ENCODE results near the gene UBTD1. TPM values are rescaled to one million over a fixed set of nuclear protein-coding genes. Genes with fewer than 3 reads are reported as not detected.

Gene UBTD1
- total RNA-seq, 1 donor from 2014 or later: 11.6 TPM

- TF ChIP-seq, protein P1, sequence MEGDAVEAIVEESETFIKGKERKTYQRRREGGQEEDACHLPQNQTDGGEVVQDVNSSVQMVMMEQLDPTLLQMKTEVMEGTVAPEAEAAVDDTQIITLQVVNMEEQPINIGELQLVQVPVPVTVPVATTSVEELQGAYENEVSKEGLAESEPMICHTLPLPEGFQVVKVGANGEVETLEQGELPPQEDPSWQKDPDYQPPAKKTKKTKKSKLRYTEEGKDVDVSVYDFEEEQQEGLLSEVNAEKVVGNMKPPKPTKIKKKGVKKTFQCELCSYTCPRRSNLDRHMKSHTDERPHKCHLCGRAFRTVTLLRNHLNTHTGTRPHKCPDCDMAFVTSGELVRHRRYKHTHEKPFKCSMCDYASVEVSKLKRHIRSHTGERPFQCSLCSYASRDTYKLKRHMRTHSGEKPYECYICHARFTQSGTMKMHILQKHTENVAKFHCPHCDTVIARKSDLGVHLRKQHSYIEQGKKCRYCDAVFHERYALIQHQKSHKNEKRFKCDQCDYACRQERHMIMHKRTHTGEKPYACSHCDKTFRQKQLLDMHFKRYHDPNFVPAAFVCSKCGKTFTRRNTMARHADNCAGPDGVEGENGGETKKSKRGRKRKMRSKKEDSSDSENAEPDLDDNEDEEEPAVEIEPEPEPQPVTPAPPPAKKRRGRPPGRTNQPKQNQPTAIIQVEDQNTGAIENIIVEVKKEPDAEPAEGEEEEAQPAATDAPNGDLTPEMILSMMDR (conservative IDR thresholded peaks at IDR 0.05): no peak
- Mint-ChIP-seq H3K9me3 (no peaks in the 10 kb centered on the region), H3K4me1 (ENCODE audit: unreplicated experiment) (peaks cover 46% of the 10 kb centered on the region), H3K27me3 (no peaks in the 10 kb centered on the region), H3K36me3 (no peaks in the 10 kb centered on the region), H3K4me3 (peak overlapping the region; percentile 30), H3K27ac (peak overlapping the region; percentile 76)
- no peak for DNase-seq (ENCODE audit: extremely low spot score, unreplicated experiment)
Observed at GRCh38 chr10:97547962-97548361, 49.2 kb downstream of the UBTD1 start.

- H3K4me3 Mint-ChIP-seq: no peak overlapping the region
- TF ChIP-seq, protein P1 (conservative IDR thresholded peaks at IDR 0.05): no peak
Observed at GRCh38 chr10:97548828-97549455, 50.2 kb downstream of the UBTD1 start.

DNA sequence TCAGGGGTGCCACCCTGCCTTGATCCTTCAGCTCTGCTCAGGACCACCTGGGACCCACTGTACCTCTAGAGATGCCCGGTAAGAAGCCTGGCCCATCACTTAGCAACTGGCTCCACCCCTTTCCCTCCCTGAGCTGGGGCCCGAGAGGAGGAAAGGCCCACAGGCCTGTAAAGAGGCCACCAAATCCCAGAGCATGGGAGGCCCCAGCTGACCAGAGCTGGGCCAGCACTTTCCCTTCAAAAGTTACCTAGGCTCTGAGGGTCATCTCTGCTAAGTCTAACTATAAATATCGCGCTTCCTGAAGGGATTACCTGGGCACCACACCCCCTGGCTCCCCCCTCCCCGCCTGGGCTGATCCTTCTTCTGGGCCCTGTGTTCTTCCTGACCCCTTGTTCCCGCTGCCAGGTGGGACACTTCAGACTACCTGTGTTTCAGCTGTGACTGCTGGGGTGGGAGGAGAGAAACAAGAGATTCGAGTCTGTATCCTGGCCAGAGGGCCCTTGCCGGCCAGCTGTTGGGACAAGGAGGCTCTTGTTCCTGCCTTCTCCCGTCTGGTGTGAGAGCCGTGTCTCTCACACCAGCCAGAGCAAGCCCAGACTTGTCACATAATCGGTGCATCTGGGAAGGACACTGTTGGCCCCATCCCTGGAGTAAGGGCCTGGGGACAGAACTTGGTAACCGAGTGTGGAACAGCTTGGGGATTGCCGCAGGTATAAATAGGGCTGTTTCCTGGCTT, 51.0 kb downstream of the UBTD1 start:
- H3K36me3 Mint-ChIP-seq: no peaks in the 10 kb centered on the region
- H3K9me3 Mint-ChIP-seq: no peaks in the 10 kb centered on the region
- H3K27ac Mint-ChIP-seq: peak overlapping the region; percentile 82
- DNase-seq (ENCODE audit: extremely low spot score, unreplicated experiment): no peak
- peak overlapping the region; percentile 17 for H3K4me3 Mint-ChIP-seq
- TF ChIP-seq, protein P1 (conservative IDR thresholded peaks at IDR 0.05): no peak
- peaks cover 44% of the 10 kb centered on the region for H3K4me1 Mint-ChIP-seq (ENCODE audit: unreplicated experiment)
- no peaks in the 10 kb centered on the region for H3K27me3 Mint-ChIP-seq

More at GRCh38 chr10:97548828-97549455, 50.2 kb downstream of the UBTD1 start:
- peaks cover 44% of the 10 kb centered on the region for H3K4me1 Mint-ChIP-seq (ENCODE audit: unreplicated experiment)
- no peaks in the 10 kb centered on the region for H3K9me3 Mint-ChIP-seq
- no peak for DNase-seq (ENCODE audit: extremely low spot score, unreplicated experiment)
- H3K27ac Mint-ChIP-seq: peak overlapping the region; percentile 52
- no peaks in the 10 kb centered on the region for H3K27me3 Mint-ChIP-seq
- H3K36me3 Mint-ChIP-seq: no peaks in the 10 kb centered on the region

DNA sequence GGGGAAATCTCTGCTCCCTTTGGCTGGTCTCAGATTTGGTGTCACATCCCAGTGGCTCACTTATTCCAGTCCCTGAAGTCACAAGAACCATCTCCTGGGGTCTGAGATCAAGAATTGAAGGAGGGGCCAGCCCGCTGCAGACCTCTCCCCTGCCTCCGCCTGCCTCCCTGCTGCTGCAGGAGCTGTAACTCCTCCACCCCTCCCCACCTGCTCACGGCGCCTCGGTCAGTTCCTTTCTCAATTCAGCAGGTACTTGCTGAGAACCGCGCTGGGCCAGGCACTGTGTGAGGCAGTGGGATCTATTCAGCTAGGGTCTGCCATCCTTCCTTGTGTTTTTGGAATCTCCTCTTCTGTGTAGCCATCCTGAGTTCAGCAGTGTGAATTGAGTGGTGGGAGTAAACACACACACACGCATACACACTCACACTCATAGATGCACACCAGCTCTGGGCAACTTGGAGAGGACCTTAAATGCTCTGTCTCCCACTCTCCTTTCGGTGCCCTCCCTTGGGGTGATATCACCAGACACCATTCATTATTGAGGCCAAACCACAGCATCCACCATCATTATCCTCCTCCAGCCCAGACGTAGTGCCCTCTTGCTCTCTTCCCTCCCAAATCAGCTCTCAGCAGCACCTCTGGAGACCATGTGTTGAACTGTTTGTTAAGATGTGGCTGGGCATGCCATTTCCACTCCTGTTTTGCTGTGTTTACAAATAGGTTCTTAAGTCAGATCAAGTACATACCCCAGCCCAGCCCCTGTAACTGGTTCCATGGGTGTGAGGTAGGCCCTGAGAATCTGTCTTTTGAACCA, 51.8 kb downstream of the UBTD1 start:
- Mint-ChIP-seq H3K9me3 (no peaks in the 10 kb centered on the region), H3K27ac (peak overlapping the region; percentile 82), H3K4me3 (peak overlapping the region; percentile 17), H3K27me3 (no peaks in the 10 kb centered on the region), H3K36me3 (no peaks in the 10 kb centered on the region), H3K4me1 (ENCODE audit: unreplicated experiment) (peaks cover 44% of the 10 kb centered on the region)
- TF ChIP-seq, protein P1 (conservative IDR thresholded peaks at IDR 0.05): no peak
- no peak for DNase-seq (ENCODE audit: extremely low spot score, unreplicated experiment)

- H3K9me3 Mint-ChIP-seq: no peaks in the 10 kb centered on the region
- peak overlapping the region; percentile 82 for H3K27ac Mint-ChIP-seq
- peaks cover 44% of the 10 kb centered on the region for H3K4me1 Mint-ChIP-seq (ENCODE audit: unreplicated experiment)
Observed at GRCh38 chr10:97551271-97551670, 52.5 kb downstream of the UBTD1 start.

More at GRCh38 chr10:97551271-97551670, 52.5 kb downstream of the UBTD1 start:
- Mint-ChIP-seq H3K27me3 (no peaks in the 10 kb centered on the region), H3K4me3 (peak overlapping the region; percentile 57), H3K36me3 (no peaks in the 10 kb centered on the region)
- TF ChIP-seq, protein P1 (conservative IDR thresholded peaks at IDR 0.05): no peak
- no peak for DNase-seq (ENCODE audit: extremely low spot score, unreplicated experiment)

All from type B pancreatic cell (in vitro differentiated cells).